IPS-18c (cell line): Measurements from ENCODE around the gene GRIN2C.

Experiments used
- H3K4me3 ChIP-seq: 2 replicates; pipeline ENCODE4 v1.7.0; 2013; ENCODE audit warnings: low read depth, mild to moderate bottlenecking, low read length, moderate library complexity; ENCODE audit not compliant: insufficient read depth
- H3K9me3 ChIP-seq: one replicate; pipeline ENCODE4 v1.6.1; 2013; ENCODE audit warnings: mild to moderate bottlenecking, low read length, moderate library complexity; ENCODE audit not compliant: control insufficient read depth, insufficient read depth

GRIN2C gene

GRCh38 chr17:74838274-74838673 is 21.4 kb downstream of the GRIN2C start:
- Histone ChIP-seq H3K4me3 (no peak overlapping the region), H3K9me3 (no peaks in the 10 kb centered on the region)

DNA sequence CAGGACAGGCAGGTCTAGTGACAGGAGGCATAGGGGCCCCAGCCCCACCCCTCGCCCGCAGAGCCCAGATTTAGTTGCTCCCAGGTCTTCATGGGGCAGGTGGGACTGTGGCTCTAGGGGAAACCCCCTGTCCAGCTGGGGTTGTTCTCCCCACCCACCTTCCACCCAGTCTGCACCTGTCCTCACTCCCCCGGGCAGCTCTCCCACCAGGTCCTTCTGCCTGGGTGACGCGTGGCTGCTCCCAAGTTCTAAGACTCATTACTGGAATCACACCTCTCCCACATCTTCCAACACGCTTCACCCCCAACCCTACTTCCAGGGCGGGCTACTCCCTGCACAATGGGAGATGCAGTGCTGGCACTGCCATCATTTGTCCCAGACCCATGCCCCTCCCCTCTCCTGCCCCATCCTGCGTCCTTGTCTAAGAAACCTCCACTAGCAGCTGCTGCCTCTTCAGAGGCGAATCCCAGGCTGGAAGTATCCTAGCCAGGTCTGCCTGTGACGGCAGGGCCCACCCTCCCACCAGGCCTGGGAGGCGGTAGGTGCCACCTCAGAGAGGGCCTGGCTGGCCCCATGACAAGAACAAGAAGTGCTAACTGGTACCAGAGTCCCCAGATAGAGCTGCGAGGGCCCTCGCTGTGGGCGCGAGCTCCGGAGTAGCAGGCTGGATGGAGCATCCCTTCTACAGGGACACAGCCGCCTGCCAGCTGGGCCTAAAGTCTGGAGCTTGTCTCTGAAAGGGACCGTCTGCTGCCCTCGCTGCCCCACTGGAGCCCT is 22.8 kb downstream of the GRIN2C start:
- Histone ChIP-seq H3K9me3 (no peaks in the 10 kb centered on the region), H3K4me3 (no peak overlapping the region)

GRCh38 chr17:74836191-74836590 is 23.5 kb downstream of the GRIN2C start:
- no peaks in the 10 kb centered on the region for H3K9me3 ChIP-seq
- H3K4me3 ChIP-seq, result no peak overlapping the region

DNA sequence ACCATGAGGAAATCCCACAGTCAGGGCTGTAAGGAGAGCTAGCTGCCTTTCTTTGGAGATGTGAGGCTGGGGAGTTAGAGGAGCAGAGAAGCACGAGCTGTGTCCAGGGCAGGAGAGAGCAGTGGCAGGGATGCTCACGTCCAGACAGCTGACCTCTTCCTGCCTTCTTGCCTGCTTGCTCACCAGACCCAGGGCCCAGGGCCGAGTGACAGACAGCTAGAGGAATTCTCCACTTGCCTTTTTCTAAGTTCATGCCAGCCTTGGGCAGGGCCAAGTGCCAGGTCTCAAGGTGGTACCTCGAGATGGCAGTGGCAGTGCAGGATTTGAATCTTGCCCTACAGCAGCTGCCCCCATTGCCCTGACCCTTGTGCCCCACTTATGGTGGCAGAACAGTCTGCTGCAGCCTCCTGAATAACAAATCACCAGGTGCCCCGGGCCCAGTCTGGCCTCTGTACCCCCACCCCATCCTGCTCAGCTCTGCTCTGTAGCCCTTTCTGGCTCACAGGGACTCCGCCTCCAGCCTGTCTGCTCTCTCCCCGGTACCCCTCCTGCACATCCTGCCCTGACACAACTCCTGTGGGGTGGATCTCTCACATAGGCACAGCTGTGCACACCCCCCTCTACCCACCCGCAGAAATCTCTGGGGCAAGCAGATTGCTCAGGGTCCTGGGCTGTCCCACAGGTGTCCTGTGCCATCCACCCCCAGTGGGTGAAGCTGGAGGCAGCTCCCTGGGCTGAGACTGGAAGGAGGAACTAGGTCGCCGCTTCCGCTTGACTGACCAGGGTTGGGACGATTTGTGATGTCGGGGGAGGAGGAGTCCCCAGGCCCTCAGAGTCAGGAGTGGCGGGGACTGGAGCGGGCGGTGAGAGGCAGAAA is 25.9 kb downstream of the GRIN2C start:
- H3K9me3 ChIP-seq, result no peaks in the 10 kb centered on the region
- H3K4me3 ChIP-seq, result no peak overlapping the region

DNA sequence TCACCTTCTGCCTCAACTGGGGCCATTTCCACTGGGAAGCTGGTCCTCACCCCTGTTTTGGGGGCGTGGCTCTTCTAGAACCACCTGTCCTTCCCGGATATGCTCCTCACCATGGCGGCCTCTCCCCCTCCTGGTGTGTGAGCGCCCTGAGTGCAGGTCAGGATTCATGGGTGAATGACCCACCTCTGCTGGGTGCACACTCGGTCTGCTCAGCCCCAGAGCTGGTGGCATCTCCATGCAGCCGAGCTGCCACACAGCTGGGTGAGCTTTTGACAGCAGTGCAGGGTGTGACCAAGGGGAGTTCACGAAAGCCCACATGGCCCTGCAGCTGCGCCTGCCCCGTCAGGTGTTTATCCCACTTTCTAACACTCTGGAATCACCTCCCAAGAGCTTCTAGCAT is 27.3 kb downstream of the GRIN2C start:
- H3K9me3 ChIP-seq, result no peaks in the 10 kb centered on the region
- no peak overlapping the region for H3K4me3 ChIP-seq

GRCh38 chr17:74831444-74832146 is 28.1 kb downstream of the GRIN2C start:
- H3K4me3 ChIP-seq, result no peak overlapping the region
- H3K9me3 ChIP-seq, result no peaks in the 10 kb centered on the region

- H3K4me3 ChIP-seq, result no peak overlapping the region
- H3K9me3 ChIP-seq, result no peaks in the 10 kb centered on the region
These were observed 28.8 kb downstream of the GRIN2C start for GRCh38 chr17:74830861-74831260.

DNA sequence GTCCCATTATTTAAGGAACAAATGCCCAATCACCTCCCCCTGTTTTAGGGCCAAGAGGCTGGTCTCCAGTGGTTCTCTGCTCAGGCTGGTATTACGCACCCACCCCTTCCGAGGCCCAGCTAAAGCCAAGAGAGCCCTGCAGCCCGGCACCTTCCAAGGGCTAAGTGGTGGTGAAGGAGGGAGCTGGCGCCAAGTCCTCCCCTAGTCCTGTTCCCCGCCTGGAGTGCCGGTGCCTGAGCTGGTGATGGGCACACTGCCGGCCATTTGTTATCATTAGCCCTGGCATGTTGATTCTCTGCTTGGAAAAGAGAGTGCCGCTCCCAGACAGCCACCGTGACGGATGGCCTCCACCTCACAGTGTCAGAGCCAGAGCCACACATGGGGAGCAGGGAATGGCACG is 31.9 kb downstream of the GRIN2C start:
- H3K4me3 ChIP-seq, result no peak overlapping the region
- no peaks in the 10 kb centered on the region for H3K9me3 ChIP-seq

GRCh38 chr17:74825952-74826719 is 33.5 kb downstream of the GRIN2C start:
- Histone ChIP-seq H3K4me3 (no peak overlapping the region), H3K9me3 (no peaks in the 10 kb centered on the region)

- no peak overlapping the region for H3K4me3 ChIP-seq
- H3K9me3 ChIP-seq, result no peaks in the 10 kb centered on the region
These were observed 34.6 kb downstream of the GRIN2C start for GRCh38 chr17:74824961-74825627.

DNA sequence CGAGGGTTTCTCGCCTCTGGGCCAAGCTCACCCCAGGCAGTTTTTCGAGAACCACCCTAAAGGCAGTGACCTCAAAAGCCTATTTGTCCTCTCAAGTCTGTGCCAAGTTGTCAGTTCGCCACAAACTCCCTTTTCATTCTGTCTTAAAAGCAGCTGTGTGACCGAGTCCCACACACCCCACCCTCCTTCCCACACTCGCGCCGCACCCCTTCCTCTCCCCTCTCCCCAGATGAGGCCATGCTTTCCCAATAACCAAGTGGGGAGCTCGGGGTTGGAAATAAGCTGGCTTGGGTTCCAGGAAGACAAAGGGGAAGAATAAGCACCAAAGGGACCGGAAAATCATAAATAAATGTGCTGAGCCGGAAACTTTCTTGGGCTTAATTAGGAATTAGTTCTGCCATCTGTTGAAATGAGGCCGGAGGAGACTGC is 36.7 kb downstream of the GRIN2C start:
- no peaks in the 10 kb centered on the region for H3K9me3 ChIP-seq
- H3K4me3 ChIP-seq, result no peak overlapping the region

- no peak overlapping the region for H3K4me3 ChIP-seq
- no peaks in the 10 kb centered on the region for H3K9me3 ChIP-seq
These were observed 37.2 kb downstream of the GRIN2C start for GRCh38 chr17:74822335-74822938.

GRCh38 chr17:74821655-74822334 is 37.9 kb downstream of the GRIN2C start:
- Histone ChIP-seq H3K9me3 (no peaks in the 10 kb centered on the region), H3K4me3 (no peak overlapping the region)

- H3K4me3 ChIP-seq, result no peak overlapping the region
- H3K9me3 ChIP-seq, result no peaks in the 10 kb centered on the region
These were observed 39.8 kb downstream of the GRIN2C start for GRCh38 chr17:74819801-74820436.

DNA sequence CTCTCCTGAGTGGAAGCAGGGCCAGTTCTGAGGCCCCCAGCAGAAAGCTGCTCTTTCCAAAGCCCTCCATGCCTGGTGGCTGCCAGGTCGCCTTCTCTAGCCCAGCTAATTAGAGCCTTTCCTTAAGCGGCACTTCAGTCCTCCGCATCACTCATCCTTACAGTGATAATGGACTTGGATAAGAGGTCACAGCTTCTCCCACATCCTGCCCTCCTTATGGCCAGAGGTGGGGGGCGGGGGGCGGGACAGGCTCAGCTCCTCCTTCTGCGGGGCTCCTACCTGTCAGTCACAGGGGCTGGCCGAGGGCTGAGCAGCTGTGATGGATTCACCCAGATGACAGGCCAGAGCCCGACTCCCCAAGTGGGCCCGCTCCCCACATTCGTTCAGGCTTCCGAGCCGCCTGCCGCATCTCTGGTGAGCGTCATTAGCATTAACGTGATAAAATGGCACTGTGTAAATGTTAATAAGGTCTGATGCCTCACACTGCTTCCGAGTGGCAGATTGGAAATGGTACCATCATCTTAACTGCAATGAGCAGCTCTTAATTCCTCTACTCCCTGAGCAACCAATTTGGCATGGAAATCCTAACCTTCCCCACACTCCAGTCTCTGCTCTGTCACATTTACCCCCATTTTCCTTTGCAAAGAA is 41.3 kb downstream of the GRIN2C start:
- no peak overlapping the region for H3K4me3 ChIP-seq
- no peaks in the 10 kb centered on the region for H3K9me3 ChIP-seq
